HepG2 (cell line): ENCODE measurements around the gene SEMA7A. TPM values are rescaled to one million over a fixed set of nuclear protein-coding genes. Genes with fewer than 3 reads are reported as not detected.

ENCODE experiments used
- SMAD9 ChIP-seq: sonication (generic); formaldehyde crosslinking; IDR thresholded peaks from 2 replicates; pipeline ENCODE4 v1.5.1; 2020; ENCODE audit warnings: mild to moderate bottlenecking, missing genetic modification reagents
- SP4 ChIP-seq: sonication (generic); formaldehyde crosslinking; IDR thresholded peaks from 2 replicates; pipeline ENCODE4 v1.8.1; 2023; ENCODE audit warnings: mild to moderate bottlenecking, missing genetic modification reagents
- ZNF180 ChIP-seq: sonication (generic); formaldehyde crosslinking; IDR thresholded peaks from 2 replicates; pipeline ENCODE4 v1.4.0; 2020; ENCODE audit warnings: low read depth, missing genetic modification reagents, borderline replicate concordance
- ZNF558 ChIP-seq: sonication (generic); formaldehyde crosslinking; IDR thresholded peaks from 2 replicates; pipeline ENCODE4 v1.9.0; 2022; ENCODE audit warnings: mild to moderate bottlenecking, missing genetic modification reagents, borderline replicate concordance
- polyA plus RNA-seq, 8 experiments: library from polyadenylated mRNA; depleted of rRNA in 3 of 8; stranded (reverse) in 7 of 8; unstranded in 1 of 8; fragments of >200 nt; fragmentation: Illumina TruSeq in 4 of 8; extraction: Trizol in 4 of 8; gene quantifications; 2 replicates each; pipeline versions ENCODE4 v1.2.1 to v1.2.3, GENCODE V29; 2011 to 2016; ENCODE audit warnings: low read depth in 4 of 8, missing spikeins in 1 of 8, mixed read lengths in 1 of 8; ENCODE audit not compliant: insufficient read depth in 1 of 8
- total RNA-seq, 5 experiments: library from RNA; depleted of rRNA; stranded (reverse); fragments of >200 nt; fragmentation: Illumina TruSeq; extraction: Trizol; gene quantifications; 2 replicates each; pipeline ENCODE4 v1.2.3, GENCODE V29; 2016; ENCODE audit warnings: low read depth in 1 of 5
- TF ChIP-seq, protein P1 (sequence below): sonication (generic); formaldehyde crosslinking; IDR thresholded peaks from 2 replicates; pipeline ENCODE4 v1.8.0; 2022; ENCODE audit warnings: mild to moderate bottlenecking, missing genetic modification reagents
- TF ChIP-seq, protein P2 (sequence below): sonication (generic); formaldehyde crosslinking; IDR thresholded peaks from 2 replicates; pipeline ENCODE4 v1.8.1; 2023; ENCODE audit warnings: mild to moderate bottlenecking, missing genetic modification reagents, borderline replicate concordance
- TF ChIP-seq, protein P3 (sequence below): sonication (generic); formaldehyde crosslinking; IDR thresholded peaks from 2 replicates; pipeline ENCODE4 v1.8.0; 2022; ENCODE audit warnings: mild to moderate bottlenecking, missing genetic modification reagents, borderline replicate concordance
- TF ChIP-seq, protein P4 (sequence below): sonication (generic); formaldehyde crosslinking; IDR thresholded peaks from 2 replicates; pipeline ENCODE4 v1.4.0; 2020; ENCODE audit warnings: missing genetic modification reagents

The SEMA7A gene
- total and polyA plus RNA-seq, 2 of the 13 experiments (the other 11 are each of a cell fraction or from before 2014, with no cell fraction given), result 9.0 to 15.8 TPM

DNA sequence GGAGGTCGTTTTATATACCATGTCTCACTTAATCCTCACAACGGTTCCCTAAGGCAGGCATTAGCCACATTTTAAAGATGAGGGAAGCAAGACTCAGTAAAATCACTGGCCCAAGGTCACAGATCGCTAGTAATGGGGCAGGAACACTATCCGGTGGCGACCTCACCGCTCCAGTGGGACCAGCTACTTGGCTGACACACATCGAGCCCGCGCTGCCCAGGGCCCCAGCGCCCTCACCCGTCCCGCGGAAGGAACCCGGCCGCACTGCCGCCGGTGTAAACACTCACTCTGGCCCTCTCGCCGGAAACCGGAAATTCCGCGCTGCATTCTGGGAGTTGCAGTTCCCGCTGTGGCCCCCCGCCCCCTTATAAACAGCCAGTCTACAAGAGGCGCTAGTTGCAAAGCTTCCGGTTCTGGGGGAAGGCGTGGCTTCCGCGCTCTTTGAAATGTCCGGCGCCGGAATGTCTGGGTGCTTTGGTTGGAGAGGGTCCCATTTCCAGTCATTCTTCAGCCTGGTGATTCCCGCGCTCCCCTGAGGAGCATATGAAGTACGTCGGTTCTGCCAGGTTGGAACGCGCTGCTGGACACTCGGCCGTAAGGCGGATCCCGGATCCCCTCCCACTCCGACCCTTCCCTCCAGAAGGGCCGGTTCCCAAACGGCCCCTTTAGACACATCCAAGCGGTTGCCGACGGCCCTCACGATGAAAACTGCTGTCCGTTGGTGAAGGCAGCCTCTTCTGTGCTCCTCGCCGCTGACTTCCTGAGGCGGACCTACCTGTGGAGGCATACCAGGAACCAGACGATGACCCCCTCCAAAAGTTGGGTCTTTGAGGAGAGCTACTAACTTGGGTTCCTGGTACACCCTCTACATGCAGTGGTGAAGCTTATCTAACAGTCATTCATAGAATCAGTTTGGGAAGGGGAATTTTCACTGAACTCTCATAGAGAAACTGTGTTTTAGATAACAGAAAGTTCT is 27.4 kb upstream of the SEMA7A start, which contains the start of gene UBL7 (continued):
- TF ChIP-seq, protein P1, sequence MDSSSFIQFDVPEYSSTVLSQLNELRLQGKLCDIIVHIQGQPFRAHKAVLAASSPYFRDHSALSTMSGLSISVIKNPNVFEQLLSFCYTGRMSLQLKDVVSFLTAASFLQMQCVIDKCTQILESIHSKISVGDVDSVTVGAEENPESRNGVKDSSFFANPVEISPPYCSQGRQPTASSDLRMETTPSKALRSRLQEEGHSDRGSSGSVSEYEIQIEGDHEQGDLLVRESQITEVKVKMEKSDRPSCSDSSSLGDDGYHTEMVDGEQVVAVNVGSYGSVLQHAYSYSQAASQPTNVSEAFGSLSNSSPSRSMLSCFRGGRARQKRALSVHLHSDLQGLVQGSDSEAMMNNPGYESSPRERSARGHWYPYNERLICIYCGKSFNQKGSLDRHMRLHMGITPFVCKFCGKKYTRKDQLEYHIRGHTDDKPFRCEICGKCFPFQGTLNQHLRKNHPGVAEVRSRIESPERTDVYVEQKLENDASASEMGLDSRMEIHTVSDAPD (CRISPR knock-in tag), result no peak
- TF ChIP-seq SMAD9 (no peak), SP4 (peak; percentile 77), ZNF558 (peak; percentile 30; the same call in 1 of the 2 replicates), ZNF180 (CRISPR knock-in tag) (no peak)
- TF ChIP-seq, protein P2, sequence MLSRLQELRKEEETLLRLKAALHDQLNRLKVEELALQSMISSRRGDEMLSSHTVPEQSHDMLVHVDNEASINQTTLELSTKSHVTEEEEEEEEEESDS (CRISPR knock-in tag), result no peak; the same call in 1 of the 2 replicates
- TF ChIP-seq, protein P3, sequence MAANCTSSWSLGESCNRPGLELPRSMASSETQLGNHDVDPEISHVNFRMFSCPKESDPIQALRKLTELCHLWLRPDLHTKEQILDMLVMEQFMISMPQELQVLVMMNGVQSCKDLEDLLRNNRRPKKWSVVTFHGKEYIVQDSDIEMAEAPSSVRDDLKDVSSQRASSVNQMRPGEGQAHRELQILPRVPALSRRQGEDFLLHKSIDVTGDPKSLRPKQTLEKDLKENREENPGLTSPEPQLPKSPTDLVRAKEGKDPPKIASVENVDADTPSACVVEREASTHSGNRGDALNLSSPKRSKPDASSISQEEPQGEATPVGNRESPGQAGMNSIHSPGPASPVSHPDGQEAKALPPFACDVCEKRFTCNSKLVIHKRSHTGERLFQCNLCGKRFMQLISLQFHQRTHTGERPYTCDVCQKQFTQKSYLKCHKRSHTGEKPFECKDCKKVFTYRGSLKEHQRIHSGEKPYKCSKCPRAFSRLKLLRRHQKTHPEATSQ, result no peak; the same call in 1 of the 2 replicates
- TF ChIP-seq, protein P4, sequence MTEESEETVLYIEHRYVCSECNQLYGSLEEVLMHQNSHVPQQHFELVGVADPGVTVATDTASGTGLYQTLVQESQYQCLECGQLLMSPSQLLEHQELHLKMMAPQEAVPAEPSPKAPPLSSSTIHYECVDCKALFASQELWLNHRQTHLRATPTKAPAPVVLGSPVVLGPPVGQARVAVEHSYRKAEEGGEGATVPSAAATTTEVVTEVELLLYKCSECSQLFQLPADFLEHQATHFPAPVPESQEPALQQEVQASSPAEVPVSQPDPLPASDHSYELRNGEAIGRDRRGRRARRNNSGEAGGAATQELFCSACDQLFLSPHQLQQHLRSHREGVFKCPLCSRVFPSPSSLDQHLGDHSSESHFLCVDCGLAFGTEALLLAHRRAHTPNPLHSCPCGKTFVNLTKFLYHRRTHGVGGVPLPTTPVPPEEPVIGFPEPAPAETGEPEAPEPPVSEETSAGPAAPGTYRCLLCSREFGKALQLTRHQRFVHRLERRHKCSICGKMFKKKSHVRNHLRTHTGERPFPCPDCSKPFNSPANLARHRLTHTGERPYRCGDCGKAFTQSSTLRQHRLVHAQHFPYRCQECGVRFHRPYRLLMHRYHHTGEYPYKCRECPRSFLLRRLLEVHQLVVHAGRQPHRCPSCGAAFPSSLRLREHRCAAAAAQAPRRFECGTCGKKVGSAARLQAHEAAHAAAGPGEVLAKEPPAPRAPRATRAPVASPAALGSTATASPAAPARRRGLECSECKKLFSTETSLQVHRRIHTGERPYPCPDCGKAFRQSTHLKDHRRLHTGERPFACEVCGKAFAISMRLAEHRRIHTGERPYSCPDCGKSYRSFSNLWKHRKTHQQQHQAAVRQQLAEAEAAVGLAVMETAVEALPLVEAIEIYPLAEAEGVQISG (CRISPR knock-in tag), result peak; percentile 97
- TF ChIP-seq, all 625 proteins: peak for 301
